Stimulated activated CD8-positive, alpha-beta memory T cell treated with anti-CD3 and anti-CD28 coated beads, Interleukin-7, amount 100 ng/mL, for 24 hours (primary cell): ENCODE data around the gene MIA.
A peak's percentile ranks its signal among the peaks of the same experiment; 100 is the strongest.
"Not testable (repeated sequence)": the region's sequence is repeated elsewhere in the genome, so short reads cannot be mapped to it uniquely, and the experiment has no call there.

Experiments used
- DNase-seq: peaks from one replicate; pipeline ENCODE4 v3.0.0-alpha.2; 2020; ENCODE audit warnings: low read depth

MIA gene

DNA sequence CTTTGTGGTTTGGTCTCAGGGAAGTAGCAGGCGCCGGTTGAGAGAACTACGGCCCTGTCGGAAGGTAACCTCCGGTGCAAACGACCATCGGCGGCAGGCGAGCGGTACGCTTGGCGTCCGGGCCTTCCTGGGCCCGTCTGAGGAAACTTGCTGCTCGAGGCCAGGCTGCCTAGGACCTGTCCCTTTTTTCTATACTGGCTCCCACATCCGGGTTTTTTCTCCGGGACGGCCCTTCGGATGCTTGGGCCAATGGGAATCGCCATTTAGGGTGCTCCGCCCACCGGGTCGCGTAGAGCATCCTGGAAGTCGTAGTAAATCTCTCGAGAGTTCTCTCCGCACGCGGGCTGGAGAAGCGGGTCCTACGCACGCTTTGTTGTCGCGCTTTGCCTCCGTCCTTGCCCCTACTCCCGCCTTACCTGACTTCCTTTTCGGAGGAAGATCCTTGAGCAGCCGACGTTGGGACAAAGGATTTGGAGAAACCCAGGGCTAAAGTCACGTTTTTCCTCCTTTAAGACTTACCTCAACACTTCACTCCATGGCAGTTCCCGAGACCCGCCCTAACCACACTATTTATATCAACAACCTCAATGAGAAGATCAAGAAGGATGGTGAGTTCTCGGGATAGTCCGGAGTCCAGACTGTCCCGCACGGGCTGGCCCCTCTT is 24.3 kb upstream of the MIA start, which contains the start of gene SNRPA:
Gene SNRPA (plus strand): TSS at position 330 of the 664 bp plus-strand sequence. CDS start 206 bp downstream, at position 536.
- peak; percentile 90 for DNase-seq

DNA sequence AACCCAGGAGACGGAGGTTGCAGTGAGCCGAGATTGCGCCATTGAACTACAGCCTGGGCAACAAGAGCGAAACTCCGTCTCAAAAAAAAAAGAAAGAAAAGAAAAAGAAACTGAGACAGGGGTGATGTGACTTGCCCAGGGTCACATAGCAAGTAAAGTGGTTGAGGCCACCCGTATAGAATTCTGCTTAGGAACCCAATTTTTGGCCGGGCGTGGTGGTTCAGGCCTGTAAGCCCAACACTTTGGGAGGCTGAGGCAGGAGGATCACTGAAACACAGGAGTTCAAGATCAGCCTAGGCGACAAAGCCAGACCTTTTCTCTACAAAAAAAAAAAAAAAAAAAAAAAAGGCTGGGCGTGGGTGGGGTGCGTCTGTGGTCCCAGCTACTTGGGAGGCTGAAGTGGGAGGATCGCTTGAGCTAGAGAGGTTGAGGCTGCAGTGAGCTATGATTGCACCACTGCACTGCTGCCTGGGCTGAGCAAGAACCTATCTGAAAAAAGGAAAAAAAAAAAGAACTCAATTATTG is 23.0 kb upstream of the MIA start:
- no peak for DNase-seq

DNA sequence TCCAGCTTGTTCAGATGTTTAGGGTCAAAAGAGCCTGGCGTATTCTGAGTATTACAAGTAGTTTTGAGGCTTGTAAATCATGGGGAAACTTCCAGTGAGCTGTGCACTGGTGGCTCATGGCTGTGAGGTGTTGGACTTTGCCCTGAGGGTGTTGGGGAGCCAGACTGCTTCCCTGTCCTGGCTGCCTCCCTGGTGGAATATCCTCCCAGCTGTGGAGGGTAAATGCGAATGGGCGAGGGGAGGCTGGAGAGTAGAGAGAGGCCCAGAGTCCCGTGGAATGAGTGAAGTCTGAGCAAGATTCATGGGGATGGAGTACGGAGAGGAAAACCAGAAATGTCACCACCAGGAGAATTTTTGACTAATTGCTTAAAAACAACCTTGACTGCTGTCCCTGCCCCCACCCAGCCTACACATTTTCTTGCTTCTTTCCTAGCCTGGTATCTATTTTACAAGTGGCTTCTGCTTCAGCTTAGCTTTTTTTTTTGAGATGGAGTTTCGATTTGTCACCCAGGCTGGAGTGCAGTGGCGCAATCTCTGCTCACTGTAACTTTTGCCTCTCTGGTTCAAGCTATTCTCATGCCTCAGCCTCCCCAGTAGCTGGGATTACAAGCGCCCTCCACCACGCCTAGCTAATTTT is 20.6 kb upstream of the MIA start:
- DNase-seq, result no peak

DNA sequence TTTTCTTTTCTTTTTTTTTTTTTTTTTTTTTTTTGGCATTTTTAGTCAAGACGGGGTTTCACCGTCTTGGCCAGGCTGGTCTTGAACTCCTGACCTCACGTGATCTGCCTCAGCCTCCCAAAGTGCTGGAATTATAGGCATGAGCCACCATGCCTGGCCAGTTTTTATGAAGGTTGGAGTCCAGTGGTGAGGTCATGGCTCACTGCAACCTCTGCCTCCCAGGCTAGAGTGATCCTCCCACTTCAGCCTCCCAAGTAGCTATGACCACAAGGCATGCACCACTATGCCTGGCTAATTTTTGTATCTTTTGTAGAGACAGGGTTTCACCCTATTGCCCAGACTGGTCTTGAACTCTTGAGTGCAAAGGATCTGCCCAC is 20.1 kb upstream of the MIA start:
- no peak for DNase-seq

DNA sequence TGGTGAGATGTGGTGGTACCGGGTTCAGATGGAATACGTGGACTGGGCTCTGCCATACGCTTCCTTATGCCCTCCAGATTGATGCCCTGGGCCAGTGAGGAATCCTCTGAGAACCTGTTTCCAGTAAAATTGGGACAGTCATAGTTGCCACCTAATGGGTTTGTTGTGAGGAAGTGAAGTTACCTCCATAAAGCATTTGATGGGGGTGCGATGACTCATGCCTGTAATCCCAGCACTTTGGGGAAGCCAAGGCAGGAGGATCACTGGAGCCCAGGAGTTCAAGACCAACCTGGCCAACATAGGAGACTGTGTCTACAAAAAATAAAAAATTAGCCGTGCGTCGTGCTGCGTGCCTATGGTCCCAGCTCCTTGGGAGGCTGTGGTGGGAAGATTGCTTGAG is 19.5 kb upstream of the MIA start:
- no peak for DNase-seq

DNA sequence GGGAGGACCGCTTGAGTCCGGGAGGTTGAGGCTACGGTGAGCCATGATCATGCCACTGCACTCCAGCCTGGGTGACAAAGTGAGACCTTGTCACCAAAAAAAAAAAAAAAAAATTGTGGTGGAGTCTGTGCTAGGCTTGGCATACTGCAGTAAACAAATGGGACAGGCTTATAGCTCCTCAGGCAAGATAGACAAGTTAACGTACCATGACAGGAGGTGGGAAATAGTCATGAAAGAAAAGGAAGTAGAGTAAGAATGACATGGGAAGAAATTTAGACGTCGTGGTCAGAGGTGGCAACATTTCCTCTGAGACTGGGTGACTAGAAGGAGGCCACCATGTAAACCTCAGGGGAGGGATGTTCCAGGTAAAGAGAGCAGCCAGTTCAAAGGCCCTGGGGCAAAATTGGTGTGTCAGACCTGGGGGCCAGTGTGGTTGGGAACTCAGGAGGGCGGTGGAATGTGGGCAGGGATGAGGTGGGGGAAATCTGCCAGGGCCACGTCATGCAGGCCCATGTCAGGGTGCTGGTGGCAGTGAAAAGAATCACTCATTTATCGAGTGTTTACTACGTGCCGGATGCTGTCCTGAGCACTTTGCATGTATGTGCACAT is 18.7 kb upstream of the MIA start:
- DNase-seq, result no peak

DNA sequence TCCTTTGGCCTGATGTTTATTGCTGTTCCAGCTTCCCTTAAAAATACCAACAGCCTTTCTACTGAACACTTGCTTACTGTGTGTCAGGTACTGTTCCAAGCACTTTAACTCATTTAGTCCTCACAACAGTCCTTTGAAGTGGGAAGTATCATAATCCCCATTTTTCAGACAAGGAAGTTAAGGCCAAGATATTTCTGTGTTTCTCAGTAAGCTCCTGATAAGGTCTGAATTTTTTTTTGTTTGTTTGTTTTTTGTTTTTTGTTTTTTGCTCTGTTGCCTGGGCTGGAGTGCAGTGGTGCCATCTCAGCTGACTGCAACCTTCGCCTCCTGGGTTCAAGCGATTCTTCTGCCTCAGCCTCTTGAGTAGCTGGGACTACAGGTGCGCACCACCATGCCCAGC is 16.8 kb upstream of the MIA start:
- no peak for DNase-seq

DNA sequence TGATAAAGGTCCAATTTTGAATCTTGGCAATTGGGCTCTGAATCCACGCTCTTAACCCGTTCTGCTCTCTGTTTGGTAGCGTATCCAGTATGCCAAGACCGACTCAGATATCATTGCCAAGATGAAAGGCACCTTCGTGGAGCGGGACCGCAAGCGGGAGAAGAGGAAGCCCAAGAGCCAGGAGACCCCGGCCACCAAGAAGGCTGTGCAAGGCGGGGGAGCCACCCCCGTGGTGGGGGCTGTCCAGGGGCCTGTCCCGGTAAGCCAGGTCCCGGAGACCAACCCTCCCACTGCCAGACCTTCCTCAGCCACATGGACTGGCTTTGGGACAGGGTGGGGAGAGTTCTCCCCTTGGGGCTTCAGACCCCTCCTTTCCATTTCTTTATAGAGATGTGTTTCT is 16.0 kb upstream of the MIA start:
- DNase-seq, result no peak

DNA sequence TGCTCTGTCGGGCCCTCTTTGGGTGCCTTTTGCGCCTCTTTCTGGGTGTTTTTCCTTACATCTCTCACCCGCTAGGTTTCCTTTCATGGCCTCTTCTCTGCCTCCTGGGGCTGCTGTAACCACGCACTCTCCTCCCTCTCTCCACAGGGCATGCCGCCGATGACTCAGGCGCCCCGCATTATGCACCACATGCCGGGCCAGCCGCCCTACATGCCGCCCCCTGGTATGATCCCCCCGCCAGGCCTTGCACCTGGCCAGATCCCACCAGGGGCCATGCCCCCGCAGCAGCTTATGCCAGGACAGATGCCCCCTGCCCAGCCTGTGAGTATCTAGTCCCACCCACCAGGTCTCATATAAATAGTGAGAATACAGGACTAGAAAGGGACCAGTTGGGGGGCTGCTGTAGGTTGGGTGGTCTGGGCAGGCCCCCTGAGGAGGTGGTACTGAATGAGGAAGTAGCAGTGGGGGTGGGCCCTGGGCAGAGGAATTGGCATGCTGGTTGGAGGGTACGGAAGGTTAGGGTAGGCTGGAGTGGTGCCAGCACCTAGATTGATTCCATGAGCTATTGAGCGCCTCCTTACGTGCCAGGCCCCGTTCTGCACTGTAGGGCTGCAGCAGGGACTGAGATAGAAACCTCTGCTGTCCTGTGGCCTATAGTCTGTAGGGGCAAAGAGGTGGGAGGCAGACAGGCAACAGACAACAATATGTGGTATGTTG is 12.4 kb upstream of the MIA start:
- no peak for DNase-seq

DNA sequence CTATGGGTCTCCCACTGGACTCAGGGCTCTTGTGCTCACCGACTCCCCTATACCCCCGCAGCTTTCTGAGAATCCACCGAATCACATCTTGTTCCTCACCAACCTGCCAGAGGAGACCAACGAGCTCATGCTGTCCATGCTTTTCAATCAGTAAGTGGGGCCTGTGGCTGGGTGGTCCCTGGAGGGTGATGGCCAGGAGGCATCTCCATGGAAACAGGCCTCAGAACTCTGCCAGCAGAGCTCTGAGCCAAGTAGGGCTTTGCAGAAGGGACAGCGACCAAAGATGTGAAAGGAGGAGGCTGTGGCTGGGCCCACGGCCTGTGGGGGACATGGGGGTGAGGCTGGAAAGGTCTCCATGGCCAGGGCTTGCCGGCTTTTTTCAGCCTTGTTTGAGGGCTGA is 11.8 kb upstream of the MIA start:
- no peak for DNase-seq

DNA sequence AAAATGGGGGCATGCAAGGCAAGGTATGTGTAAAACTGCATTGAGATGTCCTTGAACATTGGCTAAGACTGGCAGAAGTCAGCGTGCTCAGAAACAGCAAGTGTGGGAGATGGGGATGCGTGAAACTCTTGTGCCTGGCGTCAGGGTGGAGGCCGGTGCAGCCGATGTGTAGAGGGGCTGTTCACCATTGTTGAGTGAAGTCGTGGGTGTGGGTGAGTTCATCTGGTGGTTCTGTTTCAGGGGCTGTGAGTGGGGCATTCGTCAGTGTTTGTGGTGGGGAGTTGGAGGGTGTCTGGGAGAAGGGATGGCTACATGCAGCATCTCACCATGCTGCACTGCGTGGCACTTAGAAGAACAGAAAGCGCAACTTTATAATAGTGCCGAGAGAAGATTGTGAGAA is 11.4 kb upstream of the MIA start:
- no peak for DNase-seq

DNA sequence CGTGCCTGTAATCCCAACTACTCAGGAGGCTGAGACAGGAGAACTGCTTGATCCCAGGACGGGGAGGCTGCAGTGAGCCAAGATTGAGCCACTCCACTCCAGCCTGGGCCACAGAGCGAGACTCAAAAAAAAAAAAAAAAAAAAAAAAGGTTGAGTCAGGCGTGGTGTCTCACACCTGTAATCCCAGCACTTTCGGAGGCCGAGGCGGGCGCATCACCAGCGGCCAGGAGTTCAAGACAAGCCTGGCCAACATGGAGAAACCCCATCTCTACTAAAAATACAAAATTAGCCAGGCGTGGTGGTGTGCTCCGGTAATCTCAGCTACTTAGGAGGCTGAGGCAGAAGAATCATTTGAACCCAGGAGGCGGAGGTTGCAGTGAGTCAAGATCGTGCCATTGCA is 8.9 kb upstream of the MIA start:
- not testable (repeated sequence) for DNase-seq

DNA sequence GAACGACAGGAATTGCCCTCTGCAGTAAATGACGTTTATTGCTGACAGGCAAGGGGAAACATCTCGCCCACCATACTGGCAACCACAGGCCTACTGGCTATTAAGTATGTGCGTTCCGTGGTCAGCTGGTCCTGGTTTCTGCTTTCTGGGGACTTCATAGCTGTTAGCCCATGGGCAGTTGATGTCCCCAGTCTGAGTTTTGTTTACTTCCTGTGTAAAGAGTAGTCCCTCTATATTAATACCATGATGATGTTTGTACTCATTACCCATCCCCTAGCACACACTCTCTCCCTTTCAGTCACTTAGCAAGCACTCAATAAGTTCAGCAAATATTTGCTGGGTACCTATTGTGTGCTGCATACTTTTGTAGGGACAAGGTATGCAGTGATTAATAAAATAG is 6.5 kb upstream of the MIA start:
- no peak for DNase-seq

DNA sequence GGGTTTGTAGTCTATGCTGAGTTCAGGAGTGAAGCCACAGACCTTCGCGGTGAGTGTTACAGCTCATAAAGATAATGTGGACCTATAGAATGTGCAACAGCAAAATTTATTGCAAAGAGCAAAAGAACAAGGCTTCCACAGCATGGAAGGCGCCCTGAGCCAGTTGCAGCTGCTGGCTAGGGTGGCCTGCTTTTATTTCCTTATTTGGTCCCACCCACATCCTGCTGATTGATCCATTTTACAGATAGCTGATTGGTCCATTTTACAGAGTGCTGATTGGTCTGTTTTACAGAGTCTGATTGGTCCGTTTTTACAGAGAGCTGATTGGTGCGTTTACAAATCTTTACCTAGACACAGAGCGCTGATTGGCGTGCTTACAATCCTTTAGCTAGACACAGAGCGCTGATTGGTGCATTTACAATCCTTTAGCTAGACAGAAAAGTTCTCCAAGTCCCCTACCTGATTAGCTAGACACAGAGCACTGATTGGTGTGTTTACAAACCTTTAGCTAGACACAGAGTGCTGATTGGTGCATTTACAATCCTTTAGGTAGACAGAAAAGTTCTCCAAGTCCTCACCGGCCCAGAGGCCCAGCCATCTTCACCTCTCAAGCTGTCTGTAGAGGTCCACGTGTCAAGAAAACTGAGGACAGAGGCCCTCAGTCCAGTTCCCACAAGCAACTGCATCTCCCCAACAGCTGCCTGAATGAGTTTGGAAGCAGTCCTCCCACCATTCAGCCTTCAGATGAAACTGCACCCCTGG is 4.0 kb upstream of the MIA start:
- DNase-seq, result not testable (repeated sequence)

DNA sequence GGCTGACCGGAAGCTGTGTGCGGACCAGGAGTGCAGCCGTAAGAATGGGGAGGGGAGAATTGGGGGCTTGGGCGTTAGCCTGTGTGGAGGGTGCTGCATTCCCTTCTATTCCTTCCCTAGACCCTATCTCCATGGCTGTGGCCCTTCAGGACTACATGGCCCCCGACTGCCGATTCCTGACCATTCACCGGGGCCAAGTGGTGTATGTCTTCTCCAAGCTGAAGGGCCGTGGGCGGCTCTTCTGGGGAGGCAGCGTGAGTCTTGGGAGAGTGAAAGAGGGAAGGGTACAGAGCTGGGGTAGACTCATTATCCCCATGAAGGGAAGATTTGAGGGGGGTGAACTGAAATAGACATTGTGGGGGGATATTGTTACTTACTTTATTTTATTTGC is 306 bp downstream of the MIA start:
- DNase-seq, result no peak

DNA sequence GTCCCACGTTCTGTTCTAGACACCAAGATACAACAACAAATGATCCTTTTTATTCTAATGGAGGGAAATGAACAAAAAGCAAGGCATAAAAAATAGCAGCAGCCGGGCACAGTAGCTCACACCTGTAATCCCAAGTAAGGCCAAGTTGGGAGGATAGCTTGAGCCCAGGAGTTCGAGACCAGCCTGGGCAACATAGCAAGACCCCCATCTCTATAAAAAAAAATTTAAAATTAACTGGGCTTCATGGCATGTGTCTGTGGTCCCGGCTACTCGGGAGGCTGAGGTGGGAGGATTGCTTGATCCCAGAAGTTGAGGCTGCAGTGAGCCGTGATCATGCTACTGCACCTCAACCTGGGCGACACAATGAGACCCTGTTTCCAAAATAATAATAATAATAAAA is 1.0 kb downstream of the MIA start:
- no peak for DNase-seq

DNA sequence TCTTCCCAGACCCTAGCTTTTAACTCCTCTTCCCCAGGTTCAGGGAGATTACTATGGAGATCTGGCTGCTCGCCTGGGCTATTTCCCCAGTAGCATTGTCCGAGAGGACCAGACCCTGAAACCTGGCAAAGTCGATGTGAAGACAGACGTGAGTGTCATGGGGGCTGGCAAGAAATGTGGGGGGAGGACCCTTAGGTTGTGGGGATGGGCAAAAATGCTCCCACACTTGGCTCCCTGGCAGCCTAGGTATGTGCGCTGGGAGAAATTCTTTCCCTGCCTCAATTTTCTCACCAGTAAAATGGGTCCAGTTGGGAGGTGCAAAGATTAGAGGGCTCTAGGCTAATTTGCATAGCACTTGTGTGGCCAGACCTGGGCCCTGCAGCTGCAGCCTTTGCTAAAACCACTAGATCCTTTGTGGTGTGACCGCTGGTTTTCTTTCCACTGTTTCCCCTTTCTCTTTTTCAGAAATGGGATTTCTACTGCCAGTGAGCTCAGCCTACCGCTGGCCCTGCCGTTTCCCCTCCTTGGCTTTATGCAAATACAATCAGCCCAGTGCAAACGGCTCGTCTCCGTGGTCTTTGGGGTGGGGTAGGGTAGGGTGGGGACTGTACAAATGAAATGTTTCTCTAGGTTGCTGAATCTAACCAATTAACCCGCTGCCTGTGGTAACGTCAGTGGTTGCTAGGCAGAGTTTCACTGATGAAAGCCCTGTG is 1.8 kb downstream of the MIA start:
- peak; percentile 67 for DNase-seq

DNA sequence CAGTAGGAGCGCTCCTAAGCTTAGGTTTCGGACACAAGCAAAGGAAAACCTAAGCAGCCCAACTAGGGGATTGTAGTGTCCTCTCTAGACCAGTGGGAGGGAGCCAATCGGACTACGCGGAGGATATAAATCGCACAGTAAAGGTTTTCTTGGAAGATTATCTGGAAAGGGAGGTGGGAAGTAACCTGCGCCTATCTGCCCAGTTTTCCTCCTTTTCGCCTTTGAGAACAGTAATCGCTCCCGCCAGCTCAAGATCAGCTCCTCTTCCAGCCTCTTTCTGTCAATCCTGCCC is 2.3 kb downstream of the MIA start:
- DNase-seq, result no peak

DNA sequence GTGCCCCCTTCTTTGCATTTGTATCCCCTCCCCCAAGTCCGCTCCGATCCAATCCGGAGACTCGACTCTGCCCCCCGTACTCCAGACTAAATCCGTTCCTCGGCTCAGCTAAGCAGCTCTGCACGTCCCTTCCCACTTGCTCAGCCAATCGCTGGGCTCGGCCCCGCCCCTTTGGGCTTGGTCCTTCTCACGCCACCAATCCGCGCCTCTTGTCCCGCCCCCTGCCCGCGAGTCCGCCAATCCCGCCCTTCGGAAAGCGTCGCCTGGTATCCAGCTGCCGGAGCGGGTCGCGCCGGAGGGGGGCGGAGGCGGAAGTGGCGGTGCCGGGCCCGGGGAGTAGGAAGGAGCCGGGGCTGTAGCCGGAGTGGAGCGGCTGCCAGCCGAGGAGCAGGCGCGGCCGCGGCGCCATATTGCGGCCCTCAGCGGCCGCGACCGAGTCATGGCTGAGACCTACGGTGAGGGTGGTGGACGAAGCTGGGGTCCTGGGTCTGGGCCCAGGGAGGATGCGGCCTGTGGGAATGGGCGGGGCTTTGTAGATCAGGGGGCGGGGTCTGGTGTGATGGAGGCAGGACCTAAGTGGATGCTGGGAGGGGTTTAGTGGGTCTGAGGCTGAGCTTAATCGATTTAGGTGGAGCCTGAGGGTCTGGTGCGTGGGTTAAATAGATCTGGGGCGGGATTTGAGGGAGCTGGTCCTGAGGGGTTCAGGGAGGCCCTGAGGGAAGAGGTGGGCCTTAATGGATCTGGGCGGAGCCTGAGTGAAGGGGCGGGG is 2.8 kb downstream of the MIA start, which contains the start of gene RAB4B:
Gene RAB4B (plus strand): TSS at position 311 of the 769 bp plus-strand sequence. CDS start 129 bp downstream, at position 440.
- peak; percentile 99 for DNase-seq

DNA sequence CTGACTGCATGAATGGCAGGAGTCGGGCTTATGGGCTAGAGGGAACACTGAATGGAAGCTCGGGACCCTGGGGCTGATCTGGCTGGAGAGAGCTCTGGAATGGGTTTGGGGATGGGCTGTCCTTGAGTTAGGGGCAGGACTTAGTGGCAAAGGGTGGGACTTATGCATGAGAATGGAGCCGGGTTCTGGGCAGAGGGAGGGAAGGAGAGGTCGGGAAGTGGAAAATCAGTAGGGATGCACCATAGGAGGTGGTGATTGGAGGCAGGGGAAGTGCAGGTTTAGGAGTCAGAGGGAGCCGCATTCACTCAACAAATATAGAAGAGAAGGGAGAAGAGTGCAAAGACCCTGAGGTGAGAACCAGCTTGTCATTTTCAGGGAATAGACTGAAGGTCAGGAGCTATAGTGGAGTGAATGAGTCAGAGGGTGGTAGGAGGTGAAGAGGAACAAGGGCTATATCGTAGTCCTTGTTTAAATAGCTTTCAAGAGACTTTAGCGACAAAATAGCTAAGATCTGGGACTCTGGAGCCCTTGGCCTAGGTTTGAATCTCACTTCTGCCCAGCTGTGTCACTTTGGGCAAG is 3.5 kb downstream of the MIA start:
- no peak for DNase-seq
